ENCODE results near the gene VPS11. TPM values are rescaled to one million over a fixed set of nuclear protein-coding genes. Genes with fewer than 3 reads are reported as not detected.
A peak's percentile ranks its signal among the peaks of the same experiment; 100 is the strongest.

The VPS11 gene
- total RNA-seq, 1 experiment from 2014 or later, result 18.6 TPM

- no peak for DNase-seq
- no CpG with 5 or more reads among the region's 10 CpGs for WGBS (ENCODE audit: extremely low coverage, insufficient read length, low lambda C conversion rate)
- H2AFZ ChIP-seq (ENCODE audit: low read length), result no peak overlapping the region
- Mint-ChIP-seq H3K27me3 (ENCODE audit: low read depth) (no peaks in the 10 kb centered on the region), H3K4me1 (peaks cover 13 to 22% of the 10 kb centered on the region in 2 experiments), H3K4me3 (peak overlapping the region in 1 of 2 experiments; percentile 99; a peak in 1 of 5 replicates), H3K36me3 (ENCODE audit: insufficient read depth in 1 of 3, low read depth in 3 of 3) (peaks cover 66 to 69% (median 67%) of the 10 kb centered on the region in 3 experiments), H3K27ac (no peak overlapping the region), H3K9me3 (peaks cover 0 to 2% of the 10 kb centered on the region in 2 experiments; a peak in 3 of 5 replicates)
- no peak overlapping the region for H3K23ac ChIP-seq (ENCODE audit: insufficient read length, low read depth, low read length)
- H2BK12ac ChIP-seq (ENCODE audit: insufficient read length, low read depth, low read length), result no peak overlapping the region
- H2AK5ac ChIP-seq (ENCODE audit: insufficient read length, low read length), result no peak overlapping the region
- H3T11ph ChIP-seq (ENCODE audit: low read length), result no peak overlapping the region
- no peak overlapping the region for H2BK15ac ChIP-seq (ENCODE audit: low read depth, low read length)
- 0 out of 2 replicates have a peak, but pooled peaks cover 3% of the 10 kb centered on the region for H3K27me3 ChIP-seq (ENCODE audit: insufficient read depth, low read length)
- no peak overlapping the region for H4K91ac ChIP-seq (ENCODE audit: insufficient read length, low read depth, low read length)
- H3K4me2 ChIP-seq (ENCODE audit: insufficient read depth, insufficient read length, low read length), result no peak overlapping the region
- no peak overlapping the region for H3K14ac ChIP-seq (ENCODE audit: insufficient read depth, low read length)
- H3K9me3 ChIP-seq (ENCODE audit: control insufficient read depth, low read depth, low read length), result no peaks in the 10 kb centered on the region
- peaks cover 6% of the 10 kb centered on the region for H3K23me2 ChIP-seq (ENCODE audit: insufficient read length, low read depth, low read length, poor library complexity, severe bottlenecking)
- H3K56ac ChIP-seq (ENCODE audit: insufficient read length, low read depth, low read length), result no peak overlapping the region
- no peak overlapping the region for H3K27ac ChIP-seq (ENCODE audit: insufficient read length, low read depth, low read length)
- peaks cover 13% of the 10 kb centered on the region for H3K79me1 ChIP-seq (ENCODE audit: insufficient read depth, low read depth, low read length, poor library complexity, severe bottlenecking)
- no peak for TF ChIP-seq CTCF (conservative IDR thresholded peaks at IDR 0.05)
- peaks cover 10% of the 10 kb centered on the region for H3K79me2 ChIP-seq (ENCODE audit: insufficient read depth, low read length)
- no peak overlapping the region for H2BK120ac ChIP-seq (ENCODE audit: low read depth, low read length, poor library complexity, severe bottlenecking)
- H3K4me1 ChIP-seq (ENCODE audit: insufficient read depth, low read length), result no peaks in the 10 kb centered on the region; the same call in 1 of the 2 replicates
- no peak overlapping the region for H2BK20ac ChIP-seq (ENCODE audit: low read depth, low read length, poor library complexity, severe bottlenecking)
- no peak overlapping the region for H4K8ac ChIP-seq (replicated peaks; ENCODE audit: insufficient read length, low read depth, low read length)
- no peak overlapping the region for H2BK5ac ChIP-seq (ENCODE audit: insufficient read length, low read length)
- no peak overlapping the region for H3K18ac ChIP-seq (ENCODE audit: insufficient read length, low read depth, low read length)
- H4K5ac ChIP-seq (ENCODE audit: insufficient read length, low read depth, low read length), result no peak overlapping the region
- H4K20me1 ChIP-seq (ENCODE audit: control insufficient read depth, insufficient read depth, insufficient read length), result no peaks in the 10 kb centered on the region
- H3K9ac ChIP-seq (ENCODE audit: extremely low read depth, insufficient read length, low read length), result no peak overlapping the region
- H3K4ac ChIP-seq (ENCODE audit: low read depth, low read length), result no peak overlapping the region
These were observed 13.2 kb upstream of the VPS11 start for GRCh38 chr11:119054418-119054817.

All from H9 (cell line).